HEK293T (cell line): Measurements from ENCODE around the gene SIK1.
"Not testable (repeated sequence)": the region's sequence is repeated elsewhere in the genome, so short reads cannot be mapped to it uniquely, and the experiment has no call there.

ENCODE experiments used
- ARNT ChIP-seq: fragments of 450-650 bp; IDR thresholded peaks from 2 replicates; pipeline ENCODE4 v1.6.1; 2017; ENCODE audit warnings: mild to moderate bottlenecking
- BHLHE40 ChIP-seq: fragments of 450-650 bp; IDR thresholded peaks from 2 replicates; pipeline ENCODE4 v1.6.1; 2016; ENCODE audit warnings: mild to moderate bottlenecking, moderate library complexity, borderline replicate concordance
- CTBP1 ChIP-seq: fragments of 450-650 bp; IDR thresholded peaks from 2 replicates; pipeline ENCODE4 v1.6.1; 2016; ENCODE audit warnings: borderline replicate concordance
- ELF4 ChIP-seq: fragments of 450-650 bp; IDR thresholded peaks from 2 replicates; pipeline ENCODE4 v1.6.1; 2017; ENCODE audit warnings: antibody characterized with exemption
- FOXK2 ChIP-seq: fragments of 450-650 bp; IDR thresholded peaks from 2 replicates; pipeline ENCODE4 v1.6.1; 2016; ENCODE audit warnings: mild to moderate bottlenecking
- FOXM1 ChIP-seq: fragments of 450-650 bp; IDR thresholded peaks from 2 replicates; pipeline ENCODE4 v1.6.1; 2017; ENCODE audit warnings: mild to moderate bottlenecking, borderline replicate concordance
- L3MBTL2 ChIP-seq: fragments of 450-650 bp; conservative IDR thresholded peaks from 2 replicates; pipeline ENCODE4 v1.6.1; 2016; ENCODE audit warnings: mild to moderate bottlenecking
- LEF1 ChIP-seq: fragments of 450-650 bp; IDR thresholded peaks from 2 replicates; pipeline ENCODE4 v1.6.1; 2017; ENCODE audit warnings: mild to moderate bottlenecking, borderline replicate concordance
- NFRKB ChIP-seq: fragments of 450-650 bp; IDR thresholded peaks from 2 replicates; pipeline ENCODE4 v1.6.1; 2016; ENCODE audit warnings: mild to moderate bottlenecking, moderate library complexity
- SP1 ChIP-seq: fragments of 450-650 bp; IDR thresholded peaks from 2 replicates; pipeline ENCODE4 v1.6.1; 2017
- SUZ12 ChIP-seq: fragments of 450-650 bp; IDR thresholded peaks from 2 replicates; pipeline ENCODE4 v1.6.1; 2016; ENCODE audit warnings: mild to moderate bottlenecking
- TARDBP ChIP-seq: fragments of 450-650 bp; IDR thresholded peaks from 2 replicates; pipeline ENCODE4 v1.6.1; 2016
- ZNF384 ChIP-seq: fragments of 450-650 bp; IDR thresholded peaks from 2 replicates; pipeline ENCODE4 v1.6.1; 2016
- TF ChIP-seq, protein P1 (sequence below): fragments of 450-650 bp; IDR thresholded peaks from 2 replicates; pipeline ENCODE4 v1.6.1; 2016

DNA sequence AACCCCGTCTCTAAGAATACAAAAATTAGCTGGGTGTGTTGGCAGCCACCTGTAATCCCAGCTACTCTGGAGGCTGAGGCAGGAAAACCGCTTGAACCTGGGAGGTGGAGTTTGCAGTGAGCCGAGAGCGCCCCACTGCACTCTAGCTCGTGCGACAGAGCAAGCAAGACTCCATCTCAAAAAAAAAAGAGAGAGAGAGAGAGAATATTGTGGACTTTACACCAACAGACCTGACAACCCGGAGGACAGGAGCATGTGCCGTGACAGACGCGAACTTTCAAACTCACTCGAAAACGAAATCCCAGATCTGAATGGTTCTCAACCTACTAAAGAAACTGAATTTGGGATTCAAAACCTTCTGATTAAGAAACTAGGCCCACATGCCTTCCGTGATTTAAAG is 19.8 kb downstream of the SIK1 start:
- TF ChIP-seq LEF1, FOXM1, FOXK2, ARNT, SP1, BHLHE40, ZNF384, CTBP1, L3MBTL2, NFRKB, ELF4, SUZ12, TARDBP: not testable (repeated sequence)
- TF ChIP-seq, protein P1, sequence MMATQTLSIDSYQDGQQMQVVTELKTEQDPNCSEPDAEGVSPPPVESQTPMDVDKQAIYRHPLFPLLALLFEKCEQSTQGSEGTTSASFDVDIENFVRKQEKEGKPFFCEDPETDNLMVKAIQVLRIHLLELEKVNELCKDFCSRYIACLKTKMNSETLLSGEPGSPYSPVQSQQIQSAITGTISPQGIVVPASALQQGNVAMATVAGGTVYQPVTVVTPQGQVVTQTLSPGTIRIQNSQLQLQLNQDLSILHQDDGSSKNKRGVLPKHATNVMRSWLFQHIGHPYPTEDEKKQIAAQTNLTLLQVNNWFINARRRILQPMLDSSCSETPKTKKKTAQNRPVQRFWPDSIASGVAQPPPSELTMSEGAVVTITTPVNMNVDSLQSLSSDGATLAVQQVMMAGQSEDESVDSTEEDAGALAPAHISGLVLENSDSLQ: not testable (repeated sequence)
